GM21786 (cell line): Measurements from ENCODE around the gene SEC24D.

ENCODE experiments used
- ATAC-seq: cut with Tn5 transposase; IDR thresholded peaks from one replicate; pipeline ENCODE4 v1.9.1; 2021; ENCODE audit not compliant: unreplicated experiment

The SEC24D gene

GRCh38 chr4:118776157-118776954, 59.6 kb downstream of the SEC24D start:
- no peak for ATAC-seq

- no peak for ATAC-seq
Measured at GRCh38 chr4:118775405-118775804, 60.5 kb downstream of the SEC24D start.

GRCh38 chr4:118774989-118775388, 60.9 kb downstream of the SEC24D start:
- no peak for ATAC-seq

GRCh38 chr4:118774321-118774720, 61.6 kb downstream of the SEC24D start:
- no peak for ATAC-seq

- no peak for ATAC-seq
Measured at GRCh38 chr4:118773429-118773792, 62.5 kb downstream of the SEC24D start.

GRCh38 chr4:118772767-118773428, 63.0 kb downstream of the SEC24D start:
- ATAC-seq: no peak

- no peak for ATAC-seq
Measured at GRCh38 chr4:118772081-118772766, 63.7 kb downstream of the SEC24D start.

GRCh38 chr4:118770741-118771187, 65.2 kb downstream of the SEC24D start:
- no peak for ATAC-seq

- ATAC-seq: no peak
Measured at GRCh38 chr4:118769161-118769560, 66.8 kb downstream of the SEC24D start.

GRCh38 chr4:118767109-118767508, 68.8 kb downstream of the SEC24D start:
- no peak for ATAC-seq

- ATAC-seq: no peak
Measured at GRCh38 chr4:118765399-118765798, 70.5 kb downstream of the SEC24D start.

GRCh38 chr4:118762730-118763477, 73.0 kb downstream of the SEC24D start:
- ATAC-seq: no peak

GRCh38 chr4:118762155-118762554, 73.8 kb downstream of the SEC24D start:
- no peak for ATAC-seq

- no peak for ATAC-seq
Measured at GRCh38 chr4:118761397-118762016, 74.4 kb downstream of the SEC24D start.

GRCh38 chr4:118760493-118760892, 75.4 kb downstream of the SEC24D start:
- ATAC-seq: peak; percentile 98

GRCh38 chr4:118760092-118760491, 75.8 kb downstream of the SEC24D start:
- peak; percentile 21 for ATAC-seq

- no peak for ATAC-seq
Measured at GRCh38 chr4:118759481-118759880, 76.4 kb downstream of the SEC24D start.

- no peak for ATAC-seq
Measured at GRCh38 chr4:118758293-118758692, 77.6 kb downstream of the SEC24D start.

GRCh38 chr4:118757761-118758251, 78.1 kb downstream of the SEC24D start:
- ATAC-seq: no peak

- ATAC-seq: no peak
Measured at GRCh38 chr4:118756958-118757357, 79.0 kb downstream of the SEC24D start.

- no peak for ATAC-seq
Measured at GRCh38 chr4:118756429-118756828, 79.5 kb downstream of the SEC24D start.
